ENCODE measurements around the gene DPH5. TPM values are rescaled to one million over a fixed set of nuclear protein-coding genes. Genes with fewer than 3 reads are reported as not detected.

DPH5 gene
- total RNA-seq, 4 donors from 2014 or later = 12.8 to 23.0 (median 15.5) TPM

GRCh38 chr1:101004061-101004460, 21.5 kb downstream of the DPH5 start:
- intact Hi-C loops (cut with DNase I; ENCODE audit: low total_unique reads) = no loop called here
- TF ChIP-seq POLR2A (IDR thresholded peaks at IDR 0.05) = no peak
- TF ChIP-seq, protein P1, sequence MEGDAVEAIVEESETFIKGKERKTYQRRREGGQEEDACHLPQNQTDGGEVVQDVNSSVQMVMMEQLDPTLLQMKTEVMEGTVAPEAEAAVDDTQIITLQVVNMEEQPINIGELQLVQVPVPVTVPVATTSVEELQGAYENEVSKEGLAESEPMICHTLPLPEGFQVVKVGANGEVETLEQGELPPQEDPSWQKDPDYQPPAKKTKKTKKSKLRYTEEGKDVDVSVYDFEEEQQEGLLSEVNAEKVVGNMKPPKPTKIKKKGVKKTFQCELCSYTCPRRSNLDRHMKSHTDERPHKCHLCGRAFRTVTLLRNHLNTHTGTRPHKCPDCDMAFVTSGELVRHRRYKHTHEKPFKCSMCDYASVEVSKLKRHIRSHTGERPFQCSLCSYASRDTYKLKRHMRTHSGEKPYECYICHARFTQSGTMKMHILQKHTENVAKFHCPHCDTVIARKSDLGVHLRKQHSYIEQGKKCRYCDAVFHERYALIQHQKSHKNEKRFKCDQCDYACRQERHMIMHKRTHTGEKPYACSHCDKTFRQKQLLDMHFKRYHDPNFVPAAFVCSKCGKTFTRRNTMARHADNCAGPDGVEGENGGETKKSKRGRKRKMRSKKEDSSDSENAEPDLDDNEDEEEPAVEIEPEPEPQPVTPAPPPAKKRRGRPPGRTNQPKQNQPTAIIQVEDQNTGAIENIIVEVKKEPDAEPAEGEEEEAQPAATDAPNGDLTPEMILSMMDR (IDR thresholded peaks at IDR 0.05) = no peak
- no peak for DNase-seq (ENCODE audit: low spot score in 2 of 2)
- H3K4me3 ChIP-seq (ENCODE audit: low read depth, poor library complexity, severe bottlenecking) = no peak overlapping the region
- 60 to 65% methylated on average over 1 of the region's 1 CpG for WGBS, 2 donors

DNA sequence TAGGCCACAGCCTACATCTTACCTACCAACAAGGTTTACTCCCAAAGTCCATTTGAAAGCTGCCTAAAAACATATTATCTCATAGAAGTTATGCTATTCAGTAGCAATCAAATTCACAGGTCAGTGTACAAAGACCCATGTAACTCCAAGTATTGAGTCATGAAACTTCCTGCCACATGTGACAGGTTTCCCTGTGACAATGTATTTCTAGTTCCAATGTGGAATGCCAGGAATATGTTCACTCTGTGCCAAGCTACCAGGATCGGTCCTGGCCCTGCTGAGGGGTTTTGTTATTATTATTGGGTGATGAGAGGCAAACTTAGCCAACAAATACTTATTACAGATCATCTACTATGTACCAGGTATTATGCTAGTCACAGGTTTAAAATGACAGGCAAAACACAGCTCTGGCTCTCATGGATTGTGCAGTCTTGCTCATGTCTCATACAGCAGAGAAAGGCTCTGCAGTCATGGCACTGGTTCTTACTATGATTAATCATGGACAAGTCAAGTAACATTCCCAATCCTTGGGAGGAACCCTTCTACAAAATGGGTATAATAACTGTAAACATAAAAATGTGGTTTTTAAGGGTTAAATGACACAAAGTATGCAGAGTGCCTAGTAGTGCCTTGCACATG, 22.5 kb downstream of the DPH5 start:
- TF ChIP-seq, protein P1 (IDR thresholded peaks at IDR 0.05) = no peak
- no peak for TF ChIP-seq POLR2A (IDR thresholded peaks at IDR 0.05)
- H3K4me3 ChIP-seq (ENCODE audit: low read depth, poor library complexity, severe bottlenecking) = no peak overlapping the region
- 31 to 32% methylated on average over 1 of the region's 1 CpG for WGBS, 2 donors
- no peak for DNase-seq (ENCODE audit: low spot score in 2 of 2)
- intact Hi-C loops (cut with DNase I; ENCODE audit: low total_unique reads) = no loop called here

GRCh38 chr1:101002551-101002950, 23.0 kb downstream of the DPH5 start:
- H3K4me3 ChIP-seq (ENCODE audit: low read depth, poor library complexity, severe bottlenecking) = no peak overlapping the region
- no peak for DNase-seq (ENCODE audit: low spot score in 2 of 2)
- WGBS, 2 donors = 16 to 22% methylated on average over 2 of the region's 2 CpGs
- TF ChIP-seq POLR2A (IDR thresholded peaks at IDR 0.05) = no peak
- TF ChIP-seq, protein P1 (IDR thresholded peaks at IDR 0.05) = no peak
- intact Hi-C loops (cut with DNase I; ENCODE audit: low total_unique reads) = no loop called here

DNA sequence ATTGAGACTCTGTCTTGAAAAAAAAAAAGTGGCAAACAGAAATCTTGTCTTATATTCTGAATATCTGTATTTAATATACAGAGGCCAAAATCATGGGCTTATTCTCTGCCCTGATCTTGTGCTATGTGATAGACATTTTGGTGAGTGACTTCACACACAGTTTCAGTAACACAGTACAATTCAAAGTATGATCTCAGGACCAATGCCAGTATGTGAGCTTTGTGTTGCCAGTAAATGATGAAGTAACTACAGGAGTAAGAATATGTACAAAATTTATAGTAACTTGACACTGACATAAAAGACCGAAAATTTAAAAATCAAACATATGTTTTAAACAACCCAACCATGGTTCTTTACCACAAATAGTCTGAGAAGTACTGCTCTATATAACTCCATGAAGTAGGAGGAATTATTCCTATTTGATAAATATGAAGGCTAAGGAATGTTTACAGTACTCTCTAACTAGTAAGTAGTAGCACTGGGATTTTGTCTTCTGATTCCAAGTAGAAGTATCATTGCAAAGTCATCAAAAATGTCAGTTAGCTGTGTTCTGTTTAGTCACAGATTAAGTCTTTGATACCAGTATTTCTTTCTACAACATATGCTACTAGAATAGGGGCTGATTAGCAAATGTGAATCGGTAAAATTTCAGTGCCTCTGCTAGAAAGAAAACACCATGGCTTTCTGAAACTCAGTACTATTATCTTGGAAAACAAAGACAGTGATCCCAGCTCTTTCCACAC, 25.3 kb downstream of the DPH5 start:
- WGBS, 2 donors = 90 to 96% methylated on average over 2 of the region's 2 CpGs
- intact Hi-C loops (cut with DNase I; ENCODE audit: low total_unique reads) = no loop called here
- TF ChIP-seq, protein P1 (IDR thresholded peaks at IDR 0.05) = no peak
- no peak for TF ChIP-seq POLR2A (IDR thresholded peaks at IDR 0.05)

DNA sequence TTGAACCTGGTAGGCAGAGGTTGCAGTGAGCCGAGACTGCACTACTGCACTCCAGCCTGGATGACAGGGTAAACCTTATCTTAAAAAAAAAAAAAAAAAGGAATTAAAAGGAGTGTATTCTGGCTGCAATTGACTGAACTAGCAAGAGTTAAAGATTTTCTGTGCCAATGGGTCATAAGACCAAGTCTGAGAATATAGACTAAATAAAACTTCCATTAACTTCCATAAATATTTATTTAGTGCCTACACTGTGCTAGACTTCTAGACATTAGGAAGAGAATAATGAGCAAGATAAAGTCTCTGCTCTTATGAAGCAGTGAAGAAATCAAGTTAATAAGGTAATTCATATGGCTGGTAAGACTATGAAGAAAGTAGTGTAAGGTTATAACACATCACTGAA, 27.2 kb downstream of the DPH5 start:
- WGBS, 2 donors = 94 to 100% methylated on average over 1 of the region's 1 CpG
- TF ChIP-seq, protein P1 (IDR thresholded peaks at IDR 0.05) = no peak
- TF ChIP-seq POLR2A (IDR thresholded peaks at IDR 0.05) = no peak
- H3K4me3 ChIP-seq (ENCODE audit: low read depth, poor library complexity, severe bottlenecking) = no peak overlapping the region
- intact Hi-C loops (cut with DNase I; ENCODE audit: low total_unique reads) = no loop called here
- no peak for DNase-seq (ENCODE audit: low spot score in 2 of 2)

More for the DNA sequence above, 25.3 kb downstream of the DPH5 start:
- no peak overlapping the region for H3K4me3 ChIP-seq (ENCODE audit: low read depth, poor library complexity, severe bottlenecking)
- DNase-seq (ENCODE audit: low spot score in 2 of 2) = no peak

Measured in lower leg skin (tissue), 4 donors.